Muscle of leg (tissue), 11 donors: ENCODE results near the gene PEX16. TPM values are rescaled to one million over a fixed set of nuclear protein-coding genes. Genes with fewer than 3 reads are reported as not detected.

ENCODE experiments used
- DNase-seq: peaks from one replicate; pipeline ENCODE4 v3.0.0; 2013
- H3K27ac ChIP-seq: one replicate; pipeline ENCODE4 v1.5.1; 2013; ENCODE audit warnings: mild to moderate bottlenecking, low read length, control low read depth
- H3K27me3 ChIP-seq: one replicate; pipeline ENCODE4 v1.6.1; 2013; ENCODE audit warnings: low read length; ENCODE audit not compliant: control insufficient read depth, insufficient read depth
- H3K36me3 ChIP-seq: one replicate; pipeline ENCODE4 v1.6.1; 2013; ENCODE audit warnings: low read length; ENCODE audit not compliant: control insufficient read depth, insufficient read depth
- H3K4me1 ChIP-seq: one replicate; pipeline ENCODE4 v1.6.1; 2013; ENCODE audit warnings: low read length; ENCODE audit not compliant: control insufficient read depth, insufficient read depth
- H3K4me3 ChIP-seq: one replicate; pipeline ENCODE4 v1.5.1; 2013; ENCODE audit warnings: low read length, control low read depth
- H3K9me3 ChIP-seq: replicated peaks from 2 replicates; pipeline ENCODE4 v1.6.1; 2013; ENCODE audit warnings: low read depth, low read length; ENCODE audit not compliant: control insufficient read depth
- WGBS: methylation state at CpG from one replicate; pipeline ENCODE4 v1.1.5; 2013; ENCODE audit warnings: missing lambda C conversion rate; ENCODE audit not compliant: insufficient coverage; 5-methylcytosine and 5-hydroxymethylcytosine counted together
- polyA plus RNA-seq, 8 donors: library from polyadenylated mRNA; unstranded; fragments of 120-200 nt; gene quantifications; one replicate each; pipeline versions ENCODE4 v1.2.1 to v1.2.3, GENCODE V29; 2013; ENCODE audit warnings: inconsistent platforms in 1 of 8, low replicate concordance in 1 of 8; ENCODE audit not compliant: insufficient read length in 8 of 8, insufficient read depth in 1 of 8
- total RNA-seq: library from RNA; stranded (reverse); fragments of 120-200 nt; gene quantifications from one replicate; pipeline ENCODE4 v1.2.4, GENCODE V29; 2013

PEX16 gene
- total and polyA plus RNA-seq, 9 donors: 11.1 to 16.3 (median 14.2) TPM

DNA sequence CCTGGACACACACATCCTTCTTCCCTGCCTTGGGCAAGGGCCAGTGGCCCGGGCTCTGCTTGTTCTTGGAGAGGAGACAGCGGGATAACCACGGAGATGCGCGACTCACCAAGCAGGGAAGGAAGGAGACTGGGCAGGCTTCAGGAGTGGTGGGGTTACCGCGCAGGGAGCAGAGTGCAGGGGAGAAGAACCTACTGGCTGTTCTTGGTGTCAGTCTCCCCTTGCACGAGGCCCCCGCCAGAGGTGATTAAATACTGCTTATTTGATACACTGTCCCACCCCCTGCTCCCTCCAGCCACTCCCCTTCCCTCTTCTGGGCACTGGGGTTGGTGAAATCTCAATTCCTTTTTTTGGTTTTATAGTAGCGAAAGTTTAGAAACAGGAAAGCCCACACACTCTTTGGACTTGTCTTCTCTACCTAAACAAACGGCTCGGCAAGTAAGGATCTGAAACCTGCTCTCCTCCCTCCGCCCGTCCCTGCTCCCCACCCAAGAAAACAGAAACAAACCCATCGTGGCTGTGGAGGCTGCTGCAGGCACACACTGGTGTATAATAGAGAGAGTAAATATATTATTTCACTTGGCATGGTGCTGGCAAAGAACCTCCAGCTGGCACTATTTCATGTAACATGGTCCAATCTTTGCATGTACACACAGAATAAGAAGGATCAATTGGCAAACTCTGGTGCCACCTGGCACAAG is 15.6 kb upstream of the PEX16 start:
- Histone ChIP-seq H3K36me3 (peaks cover 63% of the 10 kb centered on the region), H3K27ac (no peak overlapping the region), H3K27me3 (no peaks in the 10 kb centered on the region), H3K9me3 (no peaks in the 10 kb centered on the region), H3K4me1 (peaks cover 3% of the 10 kb centered on the region), H3K4me3 (no peak overlapping the region)
- WGBS: 85% methylated on average over 7 of the region's 15 CpGs
- no peak for DNase-seq

DNA sequence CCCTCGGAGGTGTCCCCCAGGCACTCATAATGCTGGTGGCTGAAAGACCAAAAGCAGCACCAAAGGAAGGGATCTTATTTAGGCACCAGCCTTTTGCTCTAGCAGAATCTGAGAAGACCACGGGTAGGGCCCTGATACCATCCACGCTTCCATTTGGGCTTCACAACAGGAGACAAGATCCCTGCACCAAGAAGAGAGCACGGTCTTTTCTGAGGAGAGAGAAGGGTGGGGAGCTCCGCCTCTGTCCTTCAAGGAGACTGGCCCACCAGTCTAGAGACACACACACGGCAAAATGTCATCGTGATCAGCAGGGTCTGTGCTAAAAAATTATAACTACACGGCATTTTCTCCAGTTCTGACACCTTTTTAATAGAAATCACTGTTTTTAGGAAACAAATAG is 14.5 kb upstream of the PEX16 start:
- WGBS: 90% methylated on average over 3 of the region's 8 CpGs
- peaks cover 56% of the 10 kb centered on the region for H3K36me3 ChIP-seq

DNA sequence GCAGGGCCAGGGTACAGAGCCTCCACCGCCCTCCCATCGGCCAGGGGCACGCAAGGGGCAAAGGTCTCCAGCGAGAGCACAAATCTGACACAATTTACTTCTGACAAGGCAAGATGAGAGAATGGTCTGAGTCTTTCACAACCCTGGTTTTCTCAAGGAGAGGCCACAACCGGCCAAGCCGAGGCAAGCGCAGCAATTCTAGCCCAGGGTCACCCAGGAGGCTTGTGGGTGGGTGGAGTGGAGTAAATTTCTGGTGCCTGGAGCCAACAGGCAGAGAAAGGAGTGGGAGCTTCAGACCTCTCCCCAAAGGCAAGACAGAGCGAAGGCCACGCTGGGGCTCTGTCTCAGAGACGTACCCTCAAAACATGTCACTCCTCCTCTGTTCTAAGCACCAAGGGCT is 14.1 kb upstream of the PEX16 start:
- Histone ChIP-seq H3K4me3 (no peak overlapping the region), H3K27me3 (no peaks in the 10 kb centered on the region), H3K36me3 (peaks cover 51% of the 10 kb centered on the region), H3K9me3 (no peaks in the 10 kb centered on the region), H3K4me1 (peaks cover 3% of the 10 kb centered on the region), H3K27ac (no peak overlapping the region)
- DNase-seq: no peak
- 84% methylated on average over 6 of the region's 10 CpGs for WGBS

More for the DNA sequence above, 14.5 kb upstream of the PEX16 start:
- H3K27ac ChIP-seq: no peak overlapping the region
- H3K9me3 ChIP-seq: no peaks in the 10 kb centered on the region
- DNase-seq: no peak
- H3K4me1 ChIP-seq: peaks cover 3% of the 10 kb centered on the region
- no peak overlapping the region for H3K4me3 ChIP-seq
- no peaks in the 10 kb centered on the region for H3K27me3 ChIP-seq

DNA sequence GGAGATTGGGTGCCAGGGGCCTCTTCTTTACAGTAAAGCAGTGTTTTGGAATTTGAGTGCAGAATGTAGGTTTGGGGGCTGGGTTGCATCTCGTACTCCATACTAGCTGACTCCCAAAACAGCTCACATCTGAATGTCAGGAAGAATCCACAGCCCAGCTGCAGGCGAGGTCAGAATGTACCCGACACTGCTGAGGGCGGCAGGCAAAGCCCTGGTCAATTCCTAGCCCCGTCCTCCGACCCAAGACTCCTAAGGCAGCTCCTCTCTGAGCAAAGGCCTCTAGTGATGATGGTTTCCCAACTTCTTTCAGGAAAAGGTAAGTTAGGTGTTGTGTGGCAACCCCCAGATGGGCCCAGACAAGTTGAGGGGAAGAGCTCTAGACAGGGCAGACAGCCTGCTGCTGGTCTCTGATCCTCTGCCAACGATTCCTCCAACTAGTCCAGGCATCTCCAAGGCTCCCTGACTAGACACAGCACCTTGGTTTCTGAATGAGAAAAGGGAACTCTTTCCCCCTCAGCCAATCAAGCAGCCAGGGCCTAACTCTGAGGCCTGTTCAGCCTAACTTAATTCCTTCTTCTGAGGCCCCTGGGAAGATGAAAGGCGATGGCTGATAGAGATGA is 13.4 kb upstream of the PEX16 start:
- Histone ChIP-seq H3K27ac (no peak overlapping the region), H3K4me3 (no peak overlapping the region), H3K27me3 (no peaks in the 10 kb centered on the region), H3K9me3 (no peaks in the 10 kb centered on the region), H3K36me3 (peaks cover 50% of the 10 kb centered on the region), H3K4me1 (peaks cover 7% of the 10 kb centered on the region)
- 86% methylated on average over 5 of the region's 8 CpGs for WGBS
- no peak for DNase-seq

DNA sequence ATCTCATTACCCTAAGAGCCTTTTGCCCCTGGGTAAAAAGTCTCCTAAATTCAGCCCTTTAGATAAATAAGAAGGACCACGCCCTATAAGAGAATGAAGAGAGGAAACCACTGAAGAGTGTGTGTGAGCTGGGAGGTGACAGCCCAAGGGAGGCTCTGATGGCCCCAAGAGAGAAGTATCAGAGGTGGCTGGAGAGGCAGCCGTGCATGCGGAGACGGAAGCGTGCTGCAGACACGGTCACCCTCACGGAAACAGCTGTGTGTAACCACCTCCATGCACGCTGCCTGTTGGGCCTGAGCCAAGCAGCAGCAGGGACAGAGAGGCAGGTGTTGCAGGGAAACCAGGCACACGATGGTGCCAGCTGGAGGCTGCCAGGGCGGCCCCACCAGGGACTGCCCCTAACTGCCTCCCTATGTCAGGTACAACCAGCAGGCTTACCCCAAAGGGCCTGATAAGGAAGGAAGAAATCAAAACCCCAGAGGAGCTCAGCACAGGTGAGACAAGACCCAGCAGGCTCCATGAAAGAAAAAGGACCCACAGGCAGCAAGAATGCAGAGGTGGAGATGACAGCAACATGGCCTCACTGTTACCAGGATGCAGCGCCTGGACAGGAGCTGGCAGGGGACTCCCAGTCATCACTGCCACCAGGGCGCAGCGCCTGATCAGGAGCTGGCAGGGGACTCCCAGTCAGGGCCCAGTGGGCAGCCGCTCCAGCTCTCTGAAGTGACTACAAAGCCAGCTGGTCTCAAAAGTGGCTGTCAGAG is 12.5 kb upstream of the PEX16 start:
- Histone ChIP-seq H3K27me3 (peaks cover 3% of the 10 kb centered on the region), H3K27ac (no peak overlapping the region), H3K4me1 (peaks cover 7% of the 10 kb centered on the region), H3K36me3 (peaks cover 43% of the 10 kb centered on the region), H3K4me3 (no peak overlapping the region), H3K9me3 (no peaks in the 10 kb centered on the region)
- 69% methylated on average over 11 of the region's 14 CpGs for WGBS
- DNase-seq: no peak

DNA sequence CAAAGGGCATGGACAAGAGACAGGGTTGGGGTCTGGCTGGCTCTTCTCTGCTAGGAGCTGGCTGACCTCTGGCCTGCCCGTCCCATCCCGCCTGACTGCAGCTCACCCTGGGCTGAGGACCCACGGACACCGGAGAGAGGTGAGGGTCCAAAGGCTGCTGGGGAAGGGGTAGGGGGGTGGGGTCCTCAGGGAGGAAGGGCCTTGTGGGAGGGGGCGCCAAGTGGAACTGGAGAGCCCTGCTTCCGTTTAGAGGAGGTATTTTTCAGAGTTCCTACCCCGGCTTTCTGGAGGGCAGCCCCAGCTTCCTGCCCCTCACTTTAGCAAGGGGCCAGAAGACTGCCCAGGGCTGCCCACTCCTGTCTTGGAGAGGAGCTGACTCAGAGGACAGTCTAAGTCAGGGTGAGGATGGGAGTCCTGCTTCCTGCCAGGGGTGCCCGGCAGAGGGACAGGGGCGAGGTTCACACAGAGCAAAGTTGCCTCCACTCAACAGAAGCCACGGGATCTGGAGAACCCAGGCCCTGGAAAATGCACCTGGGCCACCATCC is 11.9 kb upstream of the PEX16 start:
- DNase-seq: no peak
- no peak overlapping the region for H3K27ac ChIP-seq
- no peak overlapping the region for H3K4me3 ChIP-seq
- H3K9me3 ChIP-seq: no peaks in the 10 kb centered on the region
- peaks cover 9% of the 10 kb centered on the region for H3K27me3 ChIP-seq
- H3K4me1 ChIP-seq: peaks cover 7% of the 10 kb centered on the region
- H3K36me3 ChIP-seq: peaks cover 36% of the 10 kb centered on the region
- 85% methylated on average over 2 of the region's 10 CpGs for WGBS

GRCh38 chr11:45928535-45929215 is 11.0 kb upstream of the PEX16 start:
- H3K27me3 ChIP-seq: peaks cover 18% of the 10 kb centered on the region
- WGBS: 77% methylated on average over 8 of the region's 13 CpGs
- H3K36me3 ChIP-seq: peaks cover 28% of the 10 kb centered on the region
- no peaks in the 10 kb centered on the region for H3K9me3 ChIP-seq
- peaks cover 7% of the 10 kb centered on the region for H3K4me1 ChIP-seq
- no peak overlapping the region for H3K4me3 ChIP-seq
- H3K27ac ChIP-seq: no peak overlapping the region
- no peak for DNase-seq

DNA sequence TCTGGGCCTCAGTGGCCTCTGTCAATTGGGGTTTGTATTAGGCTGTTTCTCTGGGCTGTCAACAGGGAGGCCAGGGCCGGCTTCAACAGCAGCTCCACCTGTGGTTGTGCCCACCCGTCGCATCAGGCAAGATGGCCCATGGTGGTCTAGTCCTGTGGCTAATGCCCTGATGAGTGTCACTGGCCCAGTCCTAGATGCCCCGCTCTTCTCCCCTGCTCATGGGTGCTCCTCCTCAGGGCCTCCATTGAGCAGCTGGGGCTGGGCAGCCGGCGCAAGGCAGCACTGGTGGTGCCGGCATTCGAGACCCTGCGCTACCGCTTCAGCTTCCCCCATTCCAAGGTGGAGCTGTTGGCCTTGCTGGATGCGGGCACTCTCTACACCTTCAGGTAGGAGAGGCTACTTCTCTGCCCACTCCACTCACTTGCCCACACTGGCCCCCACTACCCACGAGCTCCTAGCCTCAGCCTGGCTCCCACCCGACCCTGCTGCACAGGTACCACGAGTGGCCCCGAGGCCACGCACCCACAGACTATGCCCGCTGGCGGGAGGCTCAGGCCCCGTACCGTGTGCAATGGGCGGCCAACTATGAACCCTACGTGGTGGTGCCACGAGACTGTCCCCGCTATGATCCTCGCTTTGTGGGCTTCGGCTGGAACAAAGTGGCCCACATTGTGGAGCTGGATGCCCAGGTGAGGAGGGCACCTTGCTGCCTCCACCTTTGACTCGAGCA is 10.2 kb upstream of the PEX16 start:
- Histone ChIP-seq H3K4me1 (peaks cover 10% of the 10 kb centered on the region), H3K9me3 (no peaks in the 10 kb centered on the region), H3K27me3 (peaks cover 25% of the 10 kb centered on the region), H3K4me3 (no peak overlapping the region), H3K27ac (no peak overlapping the region), H3K36me3 (peaks cover 19% of the 10 kb centered on the region)
- DNase-seq: no peak
- WGBS: 93% methylated on average over 26 of the region's 27 CpGs

- H3K27me3 ChIP-seq: peaks cover 28% of the 10 kb centered on the region
- DNase-seq: no peak
- WGBS: 67% methylated on average over 15 of the region's 15 CpGs
- peaks cover 18% of the 10 kb centered on the region for H3K36me3 ChIP-seq
- H3K4me3 ChIP-seq: no peak overlapping the region
- H3K27ac ChIP-seq: no peak overlapping the region
- H3K4me1 ChIP-seq: peaks cover 11% of the 10 kb centered on the region
- H3K9me3 ChIP-seq: no peaks in the 10 kb centered on the region
Measured at GRCh38 chr11:45927332-45927683, 9.6 kb upstream of the PEX16 start.
